H4 (cell line): ENCODE results near the gene PRXL2B. TPM values are rescaled to one million over a fixed set of nuclear protein-coding genes. Genes with fewer than 3 reads are reported as not detected.
A peak's percentile ranks its signal among the peaks of the same experiment; 100 is the strongest.
"Not testable (repeated sequence)": the region's sequence is repeated elsewhere in the genome, so short reads cannot be mapped to it uniquely, and the experiment has no call there.

Experiments
- DNase-seq: peaks from one replicate; pipeline ENCODE4 v3.0.0-alpha.2; 2015; ENCODE audit warnings: low spot score
- total RNA-seq: library from RNA; depleted of rRNA; stranded (reverse); fragments of >200 nt; shearing (Covaris generic); gene quantifications from 2 replicates; pipeline ENCODE4 v1.2.3, GENCODE V29; 2014; rRNA removed

Gene PRXL2B, protein sequence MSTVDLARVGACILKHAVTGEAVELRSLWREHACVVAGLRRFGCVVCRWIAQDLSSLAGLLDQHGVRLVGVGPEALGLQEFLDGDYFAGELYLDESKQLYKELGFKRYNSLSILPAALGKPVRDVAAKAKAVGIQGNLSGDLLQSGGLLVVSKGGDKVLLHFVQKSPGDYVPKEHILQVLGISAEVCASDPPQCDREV
- total RNA-seq = 18.8 and 29.0 TPM in 2 replicates

DNA sequence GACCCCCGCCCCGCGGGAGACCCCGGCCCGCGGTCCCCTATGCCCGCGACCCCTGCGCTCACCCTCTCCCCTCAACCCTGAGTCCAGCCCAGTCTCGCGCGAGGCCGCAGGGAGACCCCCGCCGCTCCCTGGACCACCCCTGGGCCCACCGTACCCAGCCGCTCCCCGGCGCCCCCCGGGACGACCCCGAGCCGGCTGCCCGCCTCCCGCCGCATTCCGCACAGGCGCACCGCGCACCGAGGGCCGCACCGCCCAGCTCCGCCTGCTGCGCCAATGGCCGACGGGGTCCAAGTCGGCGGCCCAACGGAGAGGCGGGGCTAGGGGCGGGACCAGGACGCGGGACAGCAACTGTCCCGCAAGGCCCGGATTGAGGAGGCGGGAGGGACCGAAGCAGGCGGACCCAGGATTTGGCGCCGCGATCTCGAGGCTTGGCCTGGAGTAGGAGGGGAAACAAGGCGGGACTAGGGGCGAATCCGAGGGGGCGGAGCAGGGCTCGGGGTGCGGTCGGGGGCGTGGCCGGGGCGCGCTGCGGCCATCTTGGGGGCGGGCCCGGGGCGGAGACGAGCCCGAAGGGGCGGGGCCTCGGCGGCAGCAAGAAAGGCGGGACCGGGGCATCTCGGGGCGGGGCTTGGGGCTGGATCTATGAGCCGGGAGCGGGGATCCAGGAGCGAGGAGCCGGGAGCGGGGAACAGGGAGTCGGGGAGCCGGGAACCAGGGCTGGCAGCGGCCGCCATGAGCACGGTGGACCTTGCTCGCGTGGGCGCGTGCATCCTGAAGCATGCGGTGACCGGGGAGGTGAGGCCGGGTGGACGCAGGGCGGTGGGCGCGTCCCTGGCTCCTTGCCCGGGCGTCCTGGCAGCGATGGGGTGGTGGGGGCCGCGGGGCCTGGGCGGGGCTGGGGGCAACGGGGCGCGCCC lies at the start of gene PRXL2B:
Gene PRXL2B (plus strand): TSS at position 624 of the 917 bp plus-strand sequence. CDS start 109 bp downstream, at position 733.
- DNase-seq = peak; percentile 98

- DNase-seq = no peak
Observed at GRCh38 chr1:2537784-2538115, 48.8 kb upstream of the PRXL2B start.

DNA sequence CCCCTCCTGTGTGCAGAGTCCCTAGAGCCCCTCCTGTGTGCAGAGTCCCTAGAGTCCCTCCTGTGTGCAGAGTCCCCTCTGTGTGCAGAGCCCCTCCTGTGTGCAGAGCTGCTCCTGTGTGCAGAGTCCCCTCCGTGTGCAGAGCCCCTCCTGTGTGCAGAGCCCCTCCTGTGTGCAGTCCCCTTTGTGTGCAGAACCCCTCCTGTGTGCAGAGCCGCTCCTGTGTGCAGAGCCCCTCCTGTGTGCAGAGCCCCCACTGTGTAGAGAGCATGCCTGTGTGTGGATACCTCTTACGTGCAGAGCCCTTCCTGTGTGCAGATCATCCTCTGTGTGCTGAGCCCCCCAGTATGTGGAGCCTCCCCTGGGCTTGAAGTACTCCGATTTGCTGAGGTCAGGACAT lies 48.2 kb upstream of the PRXL2B start:
- no peak for DNase-seq

- no peak for DNase-seq
Observed at GRCh38 chr1:2538872-2539271, 47.7 kb upstream of the PRXL2B start.

- no peak for DNase-seq
Observed at GRCh38 chr1:2539312-2539907, 47.2 kb upstream of the PRXL2B start.

DNA sequence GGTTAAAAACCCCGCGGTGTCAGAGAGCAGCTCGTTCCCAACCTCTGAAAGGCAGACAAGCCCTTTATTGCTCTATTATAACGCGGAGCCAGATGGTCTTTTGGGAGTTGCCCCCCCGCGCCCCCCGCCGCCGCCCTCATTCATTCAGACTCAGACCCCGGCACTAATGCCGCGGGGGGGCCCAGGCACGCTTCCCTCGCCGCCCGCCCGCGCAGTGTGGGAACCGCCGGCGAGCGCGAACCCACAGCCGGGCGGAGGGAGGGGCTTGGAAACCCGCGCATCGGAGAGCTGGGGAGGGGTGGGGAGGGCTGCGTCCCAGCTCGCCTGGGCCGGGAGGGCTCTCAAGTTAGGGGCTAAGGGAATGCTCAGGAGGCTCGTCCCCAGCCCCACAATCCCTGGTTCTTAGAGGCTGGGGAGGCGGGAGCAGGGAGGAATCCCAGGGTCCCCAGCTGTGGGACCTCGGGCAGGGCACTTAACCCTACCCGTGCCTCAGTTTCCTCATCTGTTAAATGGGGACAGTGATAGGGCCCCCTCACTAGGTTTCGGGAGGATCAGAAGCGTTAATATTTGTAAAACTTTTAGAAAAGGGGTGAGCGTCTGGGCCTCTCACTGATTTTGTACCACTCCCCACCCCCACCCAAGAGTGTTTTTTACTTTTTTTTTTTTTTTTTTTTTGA lies 45.6 kb upstream of the PRXL2B start:
- no peak for DNase-seq

DNA sequence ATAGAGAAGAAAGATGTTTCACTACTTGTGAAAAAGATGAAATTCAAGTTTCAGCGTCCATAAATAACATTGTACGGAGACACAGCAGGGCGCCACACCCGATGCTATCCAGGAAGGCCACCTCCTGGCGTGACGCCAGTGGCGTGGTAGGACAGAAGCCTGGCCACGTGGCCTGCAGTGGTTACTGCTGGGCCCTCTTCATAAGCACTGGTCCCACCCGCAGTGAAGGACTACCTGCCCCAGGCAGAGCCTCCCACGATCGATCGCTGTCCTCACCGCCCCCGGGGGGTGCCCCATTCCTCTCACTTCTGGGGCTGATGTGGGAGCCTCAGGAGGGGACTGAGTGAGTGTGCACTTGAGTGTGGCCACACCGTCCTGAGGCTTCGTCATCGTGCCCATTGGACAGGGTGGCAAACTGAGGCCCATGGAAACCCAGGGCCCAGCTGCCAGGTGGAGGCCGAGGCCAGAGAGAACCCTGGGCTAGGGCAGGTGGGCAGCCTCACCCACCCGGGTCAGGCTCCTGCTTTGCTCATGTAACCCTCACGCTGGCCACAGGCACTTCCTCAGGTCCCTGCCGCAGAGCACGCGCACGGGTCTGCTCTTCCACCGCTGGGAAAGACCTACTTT lies 44.8 kb upstream of the PRXL2B start:
- DNase-seq = no peak

GRCh38 chr1:2542246-2542915 lies 44.2 kb upstream of the PRXL2B start:
- DNase-seq = no peak

- DNase-seq = no peak
Observed at GRCh38 chr1:2543543-2544092, 43.0 kb upstream of the PRXL2B start.

DNA sequence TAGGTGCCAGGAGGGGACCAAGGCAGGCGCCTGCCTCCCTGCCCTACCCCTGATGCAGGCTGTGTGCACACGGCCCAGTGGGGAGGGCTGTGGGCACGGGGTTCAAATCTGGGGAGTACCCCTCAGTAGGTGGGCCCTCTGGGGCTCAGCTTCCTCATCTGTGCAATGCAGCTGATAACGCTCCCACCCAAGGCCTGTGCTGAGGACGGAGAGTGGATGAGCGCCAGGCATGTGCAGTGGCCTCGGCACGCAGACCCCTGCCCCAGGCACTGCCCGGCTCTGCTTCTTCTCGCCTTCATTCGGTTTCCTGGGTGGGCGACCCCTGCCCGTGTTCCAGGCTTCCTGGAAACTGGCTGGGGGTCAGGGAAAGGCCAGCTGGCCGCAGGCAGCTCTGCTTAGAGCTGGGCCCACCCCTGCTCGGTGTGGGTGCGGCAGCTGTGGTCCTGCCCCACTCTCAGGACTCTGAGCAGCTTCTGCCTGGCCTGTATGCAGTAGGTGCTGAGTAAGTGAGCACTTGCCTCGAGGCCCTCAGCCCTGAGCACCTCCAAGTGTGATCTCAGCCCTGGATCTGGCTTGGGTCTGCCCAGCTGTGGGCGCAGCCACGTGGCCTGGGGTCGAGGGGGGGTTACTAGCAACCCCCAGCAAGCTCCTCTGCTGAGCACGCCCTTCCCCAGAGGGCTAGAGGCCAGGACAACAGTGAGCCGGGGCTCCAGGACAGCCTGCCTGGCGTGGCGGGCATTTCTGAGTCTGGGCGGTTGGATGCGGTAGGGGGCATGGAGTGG lies 42.3 kb upstream of the PRXL2B start:
- no peak for DNase-seq

DNA sequence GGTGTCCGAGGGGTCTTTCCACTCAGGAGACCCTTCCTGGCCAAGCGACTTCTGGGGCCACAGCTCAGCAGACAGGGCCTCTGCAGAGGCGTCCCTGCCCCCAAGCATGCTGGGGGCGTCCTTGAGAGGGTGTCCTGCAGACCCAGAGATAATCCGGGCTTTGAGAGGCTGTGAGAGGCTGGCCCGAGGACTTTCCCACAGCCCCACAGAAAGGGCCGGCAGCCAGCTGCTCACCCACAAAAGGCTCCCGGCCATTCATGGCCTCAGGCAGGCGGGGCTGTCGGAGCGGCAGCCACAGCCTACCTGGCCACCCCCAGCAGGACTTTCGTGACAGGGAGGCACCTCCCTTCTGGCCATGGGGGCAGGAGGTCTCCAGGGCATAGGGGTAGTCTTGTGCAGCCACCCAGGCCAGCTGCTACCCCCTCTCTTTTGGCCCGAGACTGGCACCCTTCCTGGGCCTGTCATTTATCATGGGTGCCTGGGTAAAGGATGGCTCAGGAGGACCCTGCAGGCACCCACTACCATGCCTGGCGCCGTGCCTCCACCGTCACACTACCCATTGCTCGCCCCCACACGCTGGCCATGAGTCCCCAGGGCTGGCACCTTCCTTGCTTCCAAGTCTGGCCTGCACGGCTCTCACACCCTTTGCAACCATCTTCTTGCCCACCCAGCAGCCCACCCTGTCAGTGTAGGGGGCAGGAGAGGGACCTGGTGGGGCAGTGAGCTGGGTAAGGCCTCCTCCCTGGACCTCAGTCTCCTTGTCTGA lies 41.5 kb upstream of the PRXL2B start:
- DNase-seq = no peak

DNA sequence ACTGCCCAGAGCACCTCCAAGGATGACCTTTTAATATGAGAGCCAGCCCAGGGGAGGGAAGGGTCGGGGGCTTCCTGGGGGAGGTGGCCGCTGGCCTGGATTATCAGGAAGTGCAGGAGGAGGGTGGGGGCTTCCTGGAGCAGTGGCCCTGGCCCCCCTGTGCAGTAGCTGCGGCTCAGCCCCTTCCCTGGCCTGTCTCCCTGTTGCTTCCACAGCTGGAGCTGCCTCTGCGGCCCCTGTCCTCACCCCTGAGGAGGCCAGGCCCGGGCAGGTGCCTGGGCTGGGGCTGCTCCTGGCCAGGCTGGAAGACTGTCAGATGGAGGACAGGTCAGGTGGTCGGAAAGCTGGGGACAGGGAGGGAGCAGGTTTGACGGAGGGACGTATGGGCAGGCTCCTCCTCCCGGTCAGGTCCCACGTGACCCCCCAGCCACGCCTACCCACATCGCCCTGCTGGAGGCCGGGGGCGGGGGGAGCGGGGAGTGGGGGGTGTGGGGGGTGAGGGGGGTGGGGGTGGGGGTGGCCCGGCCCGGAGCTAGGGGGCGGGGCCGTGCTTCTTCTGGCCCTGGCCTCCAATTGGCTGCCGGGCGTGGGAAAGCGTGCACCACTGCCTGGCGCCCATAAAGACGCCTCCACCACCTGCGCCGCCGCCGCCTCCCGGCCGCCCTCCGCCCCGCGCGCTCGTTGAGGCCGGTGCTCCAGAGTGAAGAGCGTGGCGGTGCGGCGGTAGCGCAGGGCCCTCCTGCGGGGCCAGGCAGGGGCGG lies 40.6 kb upstream of the PRXL2B start:
- DNase-seq = peak; percentile 67

- DNase-seq = peak; percentile 55
Observed at GRCh38 chr1:2546515-2547209, 39.9 kb upstream of the PRXL2B start.

DNA sequence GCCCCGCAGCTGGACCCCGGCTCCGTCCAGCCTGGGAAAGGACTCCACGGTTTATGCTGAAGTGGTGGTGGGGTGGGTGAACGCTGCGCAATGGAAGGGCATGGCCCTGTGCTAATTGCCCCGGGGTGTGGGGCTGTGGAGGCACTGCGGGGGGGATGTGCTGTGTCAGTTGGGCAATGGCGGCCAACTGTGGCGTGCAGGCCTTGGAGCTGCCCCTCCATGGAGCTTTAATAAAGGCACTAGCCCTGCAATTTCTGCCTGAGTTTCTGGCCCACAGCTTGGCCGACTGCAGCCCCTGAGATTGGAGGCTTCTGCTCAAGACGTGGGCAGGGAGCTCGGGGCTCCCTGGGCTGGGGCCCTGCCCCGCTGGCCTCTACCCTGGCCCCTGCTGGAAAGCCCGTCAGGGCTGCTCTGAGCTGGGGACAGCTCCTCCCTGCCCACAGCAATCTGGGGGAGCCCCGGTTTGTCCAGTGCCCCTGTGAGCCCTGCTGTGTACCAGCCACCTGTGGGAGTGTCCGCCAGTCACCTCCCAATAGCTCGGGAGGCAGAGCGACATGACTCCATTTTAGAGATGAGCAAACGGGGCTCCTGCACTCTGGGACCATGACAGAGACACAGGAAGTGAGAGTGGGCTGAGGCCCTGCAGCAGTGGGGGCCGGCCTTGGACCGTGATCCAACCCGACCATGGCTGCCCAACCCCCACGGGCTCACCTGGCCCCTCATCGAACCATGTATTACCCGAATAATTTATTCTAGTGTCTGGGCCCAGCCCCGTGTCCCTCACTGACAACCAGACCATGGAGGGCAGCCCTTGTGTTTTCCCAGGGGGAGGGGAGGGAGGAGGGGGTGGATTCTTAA lies 39.1 kb upstream of the PRXL2B start:
- DNase-seq = no peak

- peak; percentile 55 for DNase-seq
Observed at GRCh38 chr1:2548068-2548589, 38.4 kb upstream of the PRXL2B start.

DNA sequence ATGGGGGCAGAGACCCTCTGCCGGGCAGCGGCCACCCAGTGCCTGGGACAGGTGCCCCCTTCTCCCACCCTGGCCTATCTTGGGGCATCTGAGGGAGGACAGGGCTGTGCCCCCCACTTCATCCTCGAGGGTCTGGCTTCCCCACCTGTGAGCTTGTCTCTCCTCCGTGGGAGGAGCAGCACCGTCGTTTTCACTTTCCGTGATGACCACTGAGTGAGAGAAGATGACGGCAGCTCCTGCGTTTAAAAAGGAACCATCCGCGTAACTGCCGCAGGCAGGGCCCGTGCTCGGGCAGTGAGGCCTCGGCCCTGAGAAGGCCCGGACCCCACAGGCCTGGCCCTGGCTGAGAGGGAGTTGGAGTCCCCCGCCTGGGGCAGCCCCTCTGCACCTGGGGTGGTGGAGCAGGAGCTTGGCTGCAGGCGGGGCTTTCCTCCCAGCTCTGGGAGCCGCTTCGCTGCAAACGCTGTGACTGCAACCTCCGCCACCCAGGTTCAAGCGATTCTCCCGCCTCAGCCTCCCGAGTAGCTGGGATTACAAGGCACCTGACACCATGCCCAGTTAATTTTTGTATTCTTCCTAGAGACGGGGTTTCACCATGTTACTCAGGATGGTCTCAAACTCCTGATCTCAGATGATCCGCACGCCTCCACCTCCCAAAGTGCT lies 37.1 kb upstream of the PRXL2B start:
- not testable (repeated sequence) for DNase-seq
